Parathyroid adenoma (tissue), 2 donors: ENCODE results near the gene MKRN1.

Experiments used
- H2AFZ ChIP-seq: fragments of 300-600 bp; sonication (generic); one replicate; pipeline ENCODE4 v1.7.0; 2017; ENCODE audit warnings: antibody characterized with exemption, mild to moderate bottlenecking
- H3K27ac ChIP-seq: fragments of 300-600 bp; sonication (generic); one replicate; pipeline ENCODE4 v1.7.0; 2017
- H3K27me3 ChIP-seq: fragments of 300-600 bp; sonication (generic); one replicate; pipeline ENCODE4 v1.7.0; 2017; ENCODE audit warnings: low read length; ENCODE audit not compliant: control insufficient read depth, insufficient read depth
- H3K36me3 ChIP-seq: fragments of 300-600 bp; sonication (generic); one replicate; pipeline ENCODE4 v1.7.0; 2017; ENCODE audit warnings: low read length; ENCODE audit not compliant: control insufficient read depth, insufficient read depth
- H3K4me1 ChIP-seq: fragments of 300-600 bp; sonication (generic); one replicate; pipeline ENCODE4 v1.7.0; 2017; ENCODE audit warnings: control low read depth
- H3K4me2 ChIP-seq: fragments of 300-600 bp; sonication (generic); one replicate; pipeline ENCODE4 v1.7.0; 2017; ENCODE audit warnings: low read length
- H3K4me3 ChIP-seq: fragments of 300-600 bp; sonication (generic); one replicate; pipeline ENCODE4 v1.7.0; 2017; ENCODE audit warnings: low read depth, low read length
- H3K79me2 ChIP-seq: fragments of 300-600 bp; sonication (generic); one replicate; pipeline ENCODE4 v1.7.0; 2017; ENCODE audit warnings: control low read depth
- H3K9ac ChIP-seq: fragments of 300-600 bp; sonication (generic); one replicate; pipeline ENCODE4 v1.7.0; 2017; ENCODE audit warnings: mild to moderate bottlenecking
- H3K9me3 ChIP-seq: fragments of 300-600 bp; sonication (generic); one replicate; pipeline ENCODE4 v1.7.0; 2017; ENCODE audit warnings: low read length; ENCODE audit not compliant: control insufficient read depth
- TF ChIP-seq, protein P1 (sequence below): fragments of 300-600 bp; sonication (generic); IDR thresholded peaks from one replicate; pipeline ENCODE4 v1.7.0; 2017; ENCODE audit warnings: antibody characterized with exemption, mild to moderate bottlenecking
- donor health status: primary hyperparathyroidism.

The MKRN1 gene

GRCh38 chr7:140521421-140521820, 42.1 kb upstream of the MKRN1 start:
- no peak overlapping the region for H3K27ac ChIP-seq
- H3K4me1 ChIP-seq, result peaks cover 2% of the 10 kb centered on the region
- H3K4me3 ChIP-seq, result no peak overlapping the region
- H3K9ac ChIP-seq, result no peak overlapping the region
- TF ChIP-seq, protein P1, sequence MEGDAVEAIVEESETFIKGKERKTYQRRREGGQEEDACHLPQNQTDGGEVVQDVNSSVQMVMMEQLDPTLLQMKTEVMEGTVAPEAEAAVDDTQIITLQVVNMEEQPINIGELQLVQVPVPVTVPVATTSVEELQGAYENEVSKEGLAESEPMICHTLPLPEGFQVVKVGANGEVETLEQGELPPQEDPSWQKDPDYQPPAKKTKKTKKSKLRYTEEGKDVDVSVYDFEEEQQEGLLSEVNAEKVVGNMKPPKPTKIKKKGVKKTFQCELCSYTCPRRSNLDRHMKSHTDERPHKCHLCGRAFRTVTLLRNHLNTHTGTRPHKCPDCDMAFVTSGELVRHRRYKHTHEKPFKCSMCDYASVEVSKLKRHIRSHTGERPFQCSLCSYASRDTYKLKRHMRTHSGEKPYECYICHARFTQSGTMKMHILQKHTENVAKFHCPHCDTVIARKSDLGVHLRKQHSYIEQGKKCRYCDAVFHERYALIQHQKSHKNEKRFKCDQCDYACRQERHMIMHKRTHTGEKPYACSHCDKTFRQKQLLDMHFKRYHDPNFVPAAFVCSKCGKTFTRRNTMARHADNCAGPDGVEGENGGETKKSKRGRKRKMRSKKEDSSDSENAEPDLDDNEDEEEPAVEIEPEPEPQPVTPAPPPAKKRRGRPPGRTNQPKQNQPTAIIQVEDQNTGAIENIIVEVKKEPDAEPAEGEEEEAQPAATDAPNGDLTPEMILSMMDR, result no peak
- no peak overlapping the region for H3K4me2 ChIP-seq
- H2AFZ ChIP-seq, result no peak overlapping the region
- H3K9me3 ChIP-seq, result no peaks in the 10 kb centered on the region
- H3K36me3 ChIP-seq, result no peaks in the 10 kb centered on the region
- H3K79me2 ChIP-seq, result no peaks in the 10 kb centered on the region
- H3K27me3 ChIP-seq, result no peaks in the 10 kb centered on the region

DNA sequence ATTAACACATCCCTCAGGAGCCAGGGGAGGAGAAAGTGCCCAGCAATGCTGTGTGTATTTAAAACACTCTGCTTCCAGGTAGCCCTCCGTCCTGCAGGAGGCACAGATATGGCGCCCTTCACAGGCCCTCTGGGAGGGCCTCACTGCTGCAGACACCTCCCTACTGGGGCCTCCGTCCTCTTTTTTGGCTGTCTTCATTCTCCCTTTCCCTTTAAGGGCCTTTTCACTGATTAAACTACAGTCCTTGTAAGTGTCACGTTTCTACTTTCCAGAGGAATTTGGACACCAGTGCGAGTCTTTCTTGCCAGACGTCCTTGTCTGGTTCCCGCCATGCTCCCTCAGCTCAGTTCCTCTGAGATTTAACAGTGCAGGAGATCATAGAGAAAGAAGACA, 39.7 kb upstream of the MKRN1 start:
- Histone ChIP-seq H3K4me2 (no peak overlapping the region), H3K9ac (no peak overlapping the region), H3K9me3 (no peaks in the 10 kb centered on the region), H3K27ac (no peak overlapping the region), H3K4me1 (peaks cover 2% of the 10 kb centered on the region), H3K79me2 (no peaks in the 10 kb centered on the region), H3K36me3 (no peaks in the 10 kb centered on the region), H3K27me3 (no peaks in the 10 kb centered on the region), H3K4me3 (no peak overlapping the region), H2AFZ (no peak overlapping the region)
- TF ChIP-seq, protein P1, result no peak

GRCh38 chr7:140518370-140519006, 39.2 kb upstream of the MKRN1 start:
- H3K9me3 ChIP-seq, result no peaks in the 10 kb centered on the region
- TF ChIP-seq, protein P1, result no peak
- H3K79me2 ChIP-seq, result no peaks in the 10 kb centered on the region
- no peak overlapping the region for H2AFZ ChIP-seq
- H3K27ac ChIP-seq, result no peak overlapping the region
- no peaks in the 10 kb centered on the region for H3K27me3 ChIP-seq
- H3K36me3 ChIP-seq, result no peaks in the 10 kb centered on the region
- peaks cover 2% of the 10 kb centered on the region for H3K4me1 ChIP-seq
- H3K4me3 ChIP-seq, result no peak overlapping the region
- H3K9ac ChIP-seq, result no peak overlapping the region
- no peak overlapping the region for H3K4me2 ChIP-seq

DNA sequence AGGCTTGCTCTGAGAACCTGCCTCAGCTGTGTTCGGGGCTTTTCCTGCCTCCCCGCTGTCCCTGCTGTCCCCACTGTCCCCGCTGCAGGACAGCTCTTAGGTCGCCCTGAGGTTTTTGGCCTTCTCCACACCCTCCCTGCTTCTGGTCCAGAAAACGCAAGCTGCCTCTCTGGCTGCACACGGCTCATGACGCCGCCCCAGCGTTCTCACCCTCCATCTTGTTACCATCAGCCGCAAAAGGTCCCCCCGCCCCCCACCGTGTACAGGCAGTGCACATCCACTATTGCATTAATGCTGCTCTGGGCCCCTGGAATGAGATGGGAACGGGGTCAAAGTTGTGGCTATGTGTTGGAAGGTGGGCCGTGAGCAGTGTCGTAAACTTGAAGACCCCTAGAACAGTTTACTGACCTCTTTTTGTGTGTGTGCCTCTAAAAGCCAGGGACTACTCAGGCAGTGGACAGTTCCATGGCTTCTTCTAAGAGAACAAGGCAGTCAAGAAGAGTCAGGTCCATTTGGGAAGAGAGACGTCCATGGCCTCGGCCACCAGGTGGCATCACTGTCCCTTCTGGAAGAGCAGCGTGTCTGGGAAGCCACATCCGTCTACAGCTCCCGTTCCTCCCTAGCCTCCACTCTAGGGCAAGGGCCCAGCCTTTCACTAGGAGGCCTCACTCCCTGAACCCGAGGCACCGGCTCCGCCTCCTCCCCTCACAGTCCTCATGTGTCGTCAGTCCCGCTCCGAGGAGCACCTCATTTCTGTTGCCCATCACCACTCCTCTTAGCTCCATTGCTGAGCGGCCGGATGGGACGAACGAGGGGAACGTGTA, 38.5 kb upstream of the MKRN1 start:
- no peaks in the 10 kb centered on the region for H3K9me3 ChIP-seq
- no peak overlapping the region for H3K9ac ChIP-seq
- H2AFZ ChIP-seq, result peak overlapping the region; percentile 57
- TF ChIP-seq, protein P1, result peak; percentile 84
- H3K36me3 ChIP-seq, result no peaks in the 10 kb centered on the region
- no peak overlapping the region for H3K4me2 ChIP-seq
- H3K27ac ChIP-seq, result no peak overlapping the region
- peaks cover 2% of the 10 kb centered on the region for H3K4me1 ChIP-seq
- no peak overlapping the region for H3K4me3 ChIP-seq
- no peaks in the 10 kb centered on the region for H3K27me3 ChIP-seq
- H3K79me2 ChIP-seq, result no peaks in the 10 kb centered on the region
